Measurements from ENCODE around the gene PAM16.

Gene PAM16

GRCh38 chr16:4332623-4333307 lies 18.4 kb downstream of the PAM16 start:
- DNase-seq: no peak

GRCh38 chr16:4332083-4332482 lies 19.0 kb downstream of the PAM16 start:
- DNase-seq: no peak

- no peak for DNase-seq
Observed at GRCh38 chr16:4330277-4330874, 20.7 kb downstream of the PAM16 start.

- no peak for DNase-seq
Observed at GRCh38 chr16:4328782-4329775, 22.0 kb downstream of the PAM16 start.

GRCh38 chr16:4328046-4328781 lies 22.9 kb downstream of the PAM16 start:
- no peak for DNase-seq

- DNase-seq: no peak
Observed at GRCh38 chr16:4327386-4328045, 23.6 kb downstream of the PAM16 start.

GRCh38 chr16:4325253-4325758 lies 25.8 kb downstream of the PAM16 start:
- no peak for DNase-seq

- DNase-seq: no peak
Observed at GRCh38 chr16:4324492-4325252, 26.4 kb downstream of the PAM16 start.

GRCh38 chr16:4323845-4324488 lies 27.2 kb downstream of the PAM16 start:
- no peak for DNase-seq

GRCh38 chr16:4323071-4323844 lies 27.9 kb downstream of the PAM16 start:
- no peak for DNase-seq

GRCh38 chr16:4322121-4323052 lies 28.7 kb downstream of the PAM16 start:
- DNase-seq: no peak

GRCh38 chr16:4321286-4322120 lies 29.6 kb downstream of the PAM16 start:
- DNase-seq: no peak

- DNase-seq: no peak
Observed at GRCh38 chr16:4320571-4321137, 30.5 kb downstream of the PAM16 start.

GRCh38 chr16:4319454-4320421 lies 31.4 kb downstream of the PAM16 start:
- DNase-seq: no peak

- no peak for DNase-seq
Observed at GRCh38 chr16:4318967-4319366, 32.2 kb downstream of the PAM16 start.

- DNase-seq: no peak
Observed at GRCh38 chr16:4318451-4318910, 32.6 kb downstream of the PAM16 start.
